Natural killer cell (primary cell): ENCODE data around the gene ISCA1. TPM values are rescaled to one million over a fixed set of nuclear protein-coding genes. Genes with fewer than 3 reads are reported as not detected.
A peak's percentile ranks its signal among the peaks of the same experiment; 100 is the strongest.
"Not testable (repeated sequence)": the region's sequence is repeated elsewhere in the genome, so short reads cannot be mapped to it uniquely, and the experiment has no call there.

Experiments used
- ATAC-seq, 3 donors: fragments of 150-1000 bp in 2 of 3; fragments of 200-7000 bp in 1 of 3; cut with Tn5 transposase; 1 replicate in 1 of 3; 2 replicates in 2 of 3; pipeline ENCODE4 v1.10.0; 2021; ENCODE audit warnings: mild to moderate bottlenecking in 2 of 3, moderate library complexity in 2 of 3
- DNase-seq, 2 donors: peaks; one replicate each; pipeline versions ENCODE4 v3.0.0 to v3.0.0-alpha.2; 2013 to 2021; ENCODE audit warnings: mixed read lengths in 1 of 2
- H3K27ac ChIP-seq: one replicate; pipeline ENCODE4 v1.5.1; 2013; ENCODE audit warnings: mild to moderate bottlenecking, low read length
- H3K27me3 ChIP-seq: one replicate; pipeline ENCODE4 v1.6.1; 2013; ENCODE audit warnings: low read length; ENCODE audit not compliant: control insufficient read depth, insufficient read depth
- H3K36me3 ChIP-seq: one replicate; pipeline ENCODE4 v1.6.1; 2013; ENCODE audit warnings: low read length; ENCODE audit not compliant: control insufficient read depth, insufficient read depth
- H3K4me1 ChIP-seq: one replicate; pipeline ENCODE4 v1.6.1; 2013; ENCODE audit warnings: low read length; ENCODE audit not compliant: control insufficient read depth, insufficient read depth
- H3K4me3 ChIP-seq: one replicate; pipeline ENCODE4 v1.5.1; 2013; ENCODE audit warnings: low read length
- H3K9me3 ChIP-seq: one replicate; pipeline ENCODE4 v1.6.1; 2013; ENCODE audit warnings: low read length; ENCODE audit not compliant: control insufficient read depth, insufficient read depth
- H3K27ac Mint-ChIP-seq, 2 donors: one replicate each; pipeline ENCODE4 v1.8.0; 2022; ENCODE audit warnings: mild to moderate bottlenecking in 2 of 2, mixed read lengths in 2 of 2, moderate library complexity in 1 of 2
- H3K27me3 Mint-ChIP-seq, 2 donors: one replicate each; pipeline ENCODE4 v1.8.0; 2022; ENCODE audit warnings: low read depth in 2 of 2, mixed read lengths in 2 of 2
- H3K36me3 Mint-ChIP-seq: one replicate; pipeline ENCODE4 v1.8.0; 2022; ENCODE audit warnings: mixed read lengths
- H3K4me1 Mint-ChIP-seq, 2 donors: one replicate each; pipeline ENCODE4 v1.8.0; 2022; ENCODE audit warnings: mixed read lengths in 2 of 2
- H3K4me3 Mint-ChIP-seq: one replicate; pipeline ENCODE4 v1.8.0; 2022; ENCODE audit warnings: mild to moderate bottlenecking, moderate library complexity, mixed read lengths
- H3K9me3 Mint-ChIP-seq, 2 donors: one replicate each; pipeline ENCODE4 v1.8.0; 2022; ENCODE audit warnings: mixed read lengths in 2 of 2
- WGBS: methylation state at CpG from one replicate; pipeline ENCODE4 v1.1.7; 2013; ENCODE audit warnings: missing lambda C conversion rate; ENCODE audit not compliant: insufficient coverage; 5-methylcytosine and 5-hydroxymethylcytosine counted together
- intact Hi-C: fragments of 100-400 bp; cut with micrococcal nuclease; formaldehyde crosslinking; loops from one replicate; pipeline ENCODE4 v1.14.2; 2022
- total RNA-seq, 4 donors: library from RNA; stranded (reverse); fragments of 120-200 nt in 1 of 4; gene quantifications; one replicate each; pipeline versions ENCODE4 v1.2.3 to v1.2.4, GENCODE V29; 2013 to 2022
- TF ChIP-seq, protein P1 (sequence below): fragments of 200-600 bp; IDR thresholded peaks from one replicate; pipeline ENCODE4 v1.8.0; 2022; ENCODE audit warnings: antibody characterized with exemption

The ISCA1 gene
- total RNA-seq, 3 donors from 2014 or later (not counting 1 experiment from before 2014, with no cell fraction given): 57.3 to 67.6 (median 63.4) TPM

DNA sequence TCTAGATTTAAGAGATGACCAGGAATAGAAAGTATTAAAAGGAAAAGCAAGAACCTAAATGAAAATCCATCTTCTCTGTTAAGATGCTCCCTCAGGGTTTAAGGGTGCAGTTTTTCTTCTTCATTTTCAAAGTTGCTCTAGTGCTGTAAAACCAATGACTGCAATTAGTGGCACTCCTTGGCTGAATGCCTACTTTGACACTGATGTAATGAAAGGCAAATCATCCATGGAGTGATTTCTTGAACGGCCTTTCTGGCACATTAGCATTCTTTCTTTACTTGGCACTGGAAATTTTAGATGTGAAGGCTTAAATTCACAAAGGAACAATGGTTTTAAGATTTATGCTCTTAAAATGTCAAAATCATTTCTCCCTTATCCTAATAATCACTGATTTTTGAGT lies 19.3 kb upstream of the ISCA1 start:
- Histone ChIP-seq H3K27me3 (no peaks in the 10 kb centered on the region), H3K4me3 (no peak overlapping the region), H3K4me1 (no peaks in the 10 kb centered on the region), H3K9me3 (no peaks in the 10 kb centered on the region), H3K27ac (no peak overlapping the region), H3K36me3 (peaks cover 93% of the 10 kb centered on the region)
- Mint-ChIP-seq H3K27me3 (no peaks in the 10 kb centered on the region), H3K36me3 (peaks cover 36% of the 10 kb centered on the region), H3K4me3 (no peak overlapping the region), H3K27ac (peak overlapping the region; percentile 0 to 15), H3K4me1 (peaks cover 10 to 21% of the 10 kb centered on the region in 2 donors), H3K9me3 (no peaks in the 10 kb centered on the region)
- TF ChIP-seq, protein P1, sequence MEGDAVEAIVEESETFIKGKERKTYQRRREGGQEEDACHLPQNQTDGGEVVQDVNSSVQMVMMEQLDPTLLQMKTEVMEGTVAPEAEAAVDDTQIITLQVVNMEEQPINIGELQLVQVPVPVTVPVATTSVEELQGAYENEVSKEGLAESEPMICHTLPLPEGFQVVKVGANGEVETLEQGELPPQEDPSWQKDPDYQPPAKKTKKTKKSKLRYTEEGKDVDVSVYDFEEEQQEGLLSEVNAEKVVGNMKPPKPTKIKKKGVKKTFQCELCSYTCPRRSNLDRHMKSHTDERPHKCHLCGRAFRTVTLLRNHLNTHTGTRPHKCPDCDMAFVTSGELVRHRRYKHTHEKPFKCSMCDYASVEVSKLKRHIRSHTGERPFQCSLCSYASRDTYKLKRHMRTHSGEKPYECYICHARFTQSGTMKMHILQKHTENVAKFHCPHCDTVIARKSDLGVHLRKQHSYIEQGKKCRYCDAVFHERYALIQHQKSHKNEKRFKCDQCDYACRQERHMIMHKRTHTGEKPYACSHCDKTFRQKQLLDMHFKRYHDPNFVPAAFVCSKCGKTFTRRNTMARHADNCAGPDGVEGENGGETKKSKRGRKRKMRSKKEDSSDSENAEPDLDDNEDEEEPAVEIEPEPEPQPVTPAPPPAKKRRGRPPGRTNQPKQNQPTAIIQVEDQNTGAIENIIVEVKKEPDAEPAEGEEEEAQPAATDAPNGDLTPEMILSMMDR: no peak
- no peak for ATAC-seq
- WGBS: 100% methylated on average over 1 of the region's 1 CpG
- DNase-seq: no peak
- intact Hi-C loops: no loop called here

DNA sequence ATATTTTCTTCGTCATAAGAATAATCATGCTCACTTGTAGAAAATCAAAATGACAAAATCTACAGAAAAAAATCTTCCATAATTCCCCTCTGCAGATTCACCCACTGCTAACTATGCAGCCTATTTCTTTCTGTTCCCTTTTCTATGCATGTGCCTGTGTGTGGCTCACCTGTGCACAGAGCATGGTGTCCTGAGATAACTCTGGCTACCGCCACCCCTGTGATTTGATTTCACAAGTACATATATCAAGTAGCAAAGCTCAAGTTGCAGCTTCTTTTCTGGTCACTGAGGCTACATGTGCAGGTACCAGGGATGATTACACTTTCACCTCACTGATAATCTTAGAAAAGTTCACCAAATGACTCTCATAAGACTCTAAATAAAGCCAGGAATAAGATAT lies 18.4 kb upstream of the ISCA1 start:
- 95% methylated on average over 2 of the region's 2 CpGs for WGBS
- Mint-ChIP-seq H3K4me3 (no peak overlapping the region), H3K9me3 (no peaks in the 10 kb centered on the region), H3K4me1 (peaks cover 6 to 17% of the 10 kb centered on the region in 2 donors), H3K36me3 (peaks cover 30% of the 10 kb centered on the region), H3K27me3 (no peaks in the 10 kb centered on the region), H3K27ac (no peak overlapping the region)
- H3K36me3 ChIP-seq: peaks cover 90% of the 10 kb centered on the region
- TF ChIP-seq, protein P1: no peak
- no peak overlapping the region for H3K27ac ChIP-seq
- intact Hi-C loops: no loop called here
- H3K9me3 ChIP-seq: no peaks in the 10 kb centered on the region
- no peak for DNase-seq
- no peaks in the 10 kb centered on the region for H3K27me3 ChIP-seq
- no peak for ATAC-seq
- no peak overlapping the region for H3K4me3 ChIP-seq
- H3K4me1 ChIP-seq: no peaks in the 10 kb centered on the region

DNA sequence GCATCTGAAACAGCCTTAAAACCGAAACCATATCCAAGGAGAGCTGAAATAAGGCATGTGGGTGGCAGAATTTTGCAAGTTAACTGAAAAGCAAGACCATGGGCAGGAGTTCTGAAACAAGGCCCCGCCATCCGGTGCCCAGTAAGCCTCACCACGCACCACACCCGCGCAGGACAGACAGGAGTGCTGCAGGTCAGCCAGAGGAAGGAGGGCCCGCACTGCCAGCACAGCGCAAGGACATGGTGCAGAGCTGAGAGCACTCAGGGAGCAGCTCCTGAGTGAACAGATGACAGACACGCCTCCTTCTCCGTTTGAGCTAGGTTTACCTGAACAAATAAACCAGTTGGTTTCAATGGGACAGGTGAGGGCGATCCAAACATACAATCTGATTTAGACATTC lies 16.5 kb upstream of the ISCA1 start:
- no peak overlapping the region for H3K27ac ChIP-seq
- peak overlapping the region; percentile 32 to 45 for H3K27ac Mint-ChIP-seq
- intact Hi-C loops: no loop called here
- H3K9me3 Mint-ChIP-seq: no peaks in the 10 kb centered on the region
- no peak for ATAC-seq
- H3K36me3 ChIP-seq: peaks cover 77% of the 10 kb centered on the region
- no peaks in the 10 kb centered on the region for H3K9me3 ChIP-seq
- TF ChIP-seq, protein P1: no peak
- no peak overlapping the region for H3K4me3 ChIP-seq
- H3K27me3 ChIP-seq: no peaks in the 10 kb centered on the region
- H3K4me1 ChIP-seq: no peaks in the 10 kb centered on the region
- H3K4me1 Mint-ChIP-seq: peaks cover 5 to 10% of the 10 kb centered on the region in 2 donors
- 88% methylated on average over 11 of the region's 11 CpGs for WGBS
- H3K27me3 Mint-ChIP-seq: no peaks in the 10 kb centered on the region
- H3K4me3 Mint-ChIP-seq: no peak overlapping the region
- DNase-seq: no peak
- H3K36me3 Mint-ChIP-seq: peaks cover 28% of the 10 kb centered on the region

DNA sequence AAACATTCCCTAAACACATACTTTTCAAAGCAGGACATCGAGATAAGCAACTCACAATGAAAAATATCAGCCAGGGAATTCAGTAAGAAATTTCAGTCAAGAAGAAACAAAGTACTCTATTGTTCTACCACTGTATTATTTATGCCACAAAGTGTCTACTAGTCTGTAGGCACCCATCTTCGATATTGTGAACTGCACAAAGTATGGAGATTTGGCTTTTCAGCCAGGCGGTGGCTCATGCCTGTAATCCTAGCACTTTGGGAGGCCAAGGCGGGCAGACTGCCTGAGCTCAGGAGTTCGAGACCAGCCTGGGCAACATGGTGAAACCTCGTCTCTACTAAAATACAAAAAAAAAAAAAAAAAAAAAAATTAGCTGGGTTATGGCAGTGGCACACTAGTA lies 8.0 kb upstream of the ISCA1 start:
- H3K36me3 ChIP-seq: peaks cover 24% of the 10 kb centered on the region
- H3K4me3 Mint-ChIP-seq, intact Hi-C loops: not testable (repeated sequence)

More for the DNA sequence above, 8.0 kb upstream of the ISCA1 start:
- not testable (repeated sequence) for H3K27ac ChIP-seq, H3K4me1 ChIP-seq, DNase-seq, H3K9me3 Mint-ChIP-seq, ATAC-seq, H3K36me3 Mint-ChIP-seq, H3K4me3 ChIP-seq, H3K27me3 Mint-ChIP-seq, H3K9me3 ChIP-seq, H3K27me3 ChIP-seq, H3K27ac Mint-ChIP-seq, H3K4me1 Mint-ChIP-seq
- WGBS: 92% methylated on average over 3 of the region's 6 CpGs
